Measurements from ENCODE around the gene NT5DC2. TPM values are rescaled to one million over a fixed set of nuclear protein-coding genes. Genes with fewer than 3 reads are reported as not detected.

Gene NT5DC2
- total and polyA plus RNA-seq, 2 donors = 11.2 to 18.1 TPM

DNA sequence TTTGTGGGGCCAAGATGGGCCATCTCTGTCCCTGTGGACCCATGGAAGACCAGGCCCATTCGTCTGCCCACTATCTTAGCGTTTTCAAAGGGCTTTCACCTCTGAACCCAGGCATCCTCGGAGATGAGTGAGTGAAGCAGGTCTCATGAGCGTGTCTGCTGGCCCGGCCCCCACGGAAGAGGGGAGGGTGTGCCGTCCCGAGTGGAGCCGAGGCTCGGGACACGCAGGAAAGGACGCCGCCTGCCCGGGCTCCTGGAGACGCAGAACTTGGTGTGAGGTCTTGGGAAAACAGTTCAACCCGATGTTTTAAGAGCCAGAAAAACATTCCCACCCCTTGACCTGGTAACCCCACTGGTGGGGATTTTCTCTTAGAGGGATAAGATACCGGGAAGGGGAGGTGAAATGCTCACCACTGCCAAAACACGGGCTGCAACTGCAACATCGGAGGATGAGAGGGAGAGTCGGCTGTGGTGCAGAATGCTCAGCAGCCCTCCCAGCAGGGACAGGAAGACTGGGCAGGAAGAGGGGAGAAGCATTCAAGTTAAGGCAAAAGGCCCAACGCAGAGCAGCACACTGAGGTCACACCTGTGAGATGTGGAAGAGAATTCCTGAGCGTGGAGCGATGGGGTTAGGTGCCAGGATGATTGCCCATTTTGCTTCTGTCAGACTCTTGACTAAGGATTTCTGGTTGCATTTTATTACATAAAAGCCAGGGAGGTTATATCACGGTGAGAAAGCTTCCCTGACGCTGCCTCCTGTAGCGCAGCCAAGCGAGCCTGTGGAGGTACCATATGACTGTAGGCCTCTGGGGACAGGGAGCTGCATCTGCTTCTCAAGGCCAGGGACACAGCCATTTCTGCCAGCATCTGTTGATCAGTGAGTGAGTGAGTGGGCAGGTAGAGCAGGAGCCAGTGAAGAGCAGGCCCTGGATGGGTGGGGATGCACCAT is 52.6 kb downstream of the NT5DC2 start:
- no peak overlapping the region for H3K27ac ChIP-seq (ENCODE audit: low read depth in 1 of 2, low read length in 1 of 2)
- peaks cover 88 to 90% of the 10 kb centered on the region in 2 donors for H3K36me3 ChIP-seq (ENCODE audit: control insufficient read depth in 2 of 2, insufficient read depth in 2 of 2, low read length in 1 of 2)
- peaks cover 0 to 3% of the 10 kb centered on the region in 2 donors for H3K4me1 ChIP-seq (ENCODE audit: control insufficient read depth in 2 of 2, insufficient read depth in 2 of 2, low read length in 2 of 2)
- no peaks in the 10 kb centered on the region for H3K9me3 ChIP-seq (ENCODE audit: control insufficient read depth in 2 of 2, insufficient read depth in 1 of 2, low read length in 1 of 2)
- H3K27me3 ChIP-seq (ENCODE audit: control insufficient read depth in 2 of 2, insufficient read depth in 1 of 2, low read length in 1 of 2) = no peaks in the 10 kb centered on the region
- WGBS = 97% methylated on average over 27 of the region's 27 CpGs
- DNase-seq (ENCODE audit: low read depth in 6 of 9, low spot score in 9 of 9) = no peak
- H3K4me3 ChIP-seq (ENCODE audit: low read length in 2 of 2) = no peak overlapping the region

DNA sequence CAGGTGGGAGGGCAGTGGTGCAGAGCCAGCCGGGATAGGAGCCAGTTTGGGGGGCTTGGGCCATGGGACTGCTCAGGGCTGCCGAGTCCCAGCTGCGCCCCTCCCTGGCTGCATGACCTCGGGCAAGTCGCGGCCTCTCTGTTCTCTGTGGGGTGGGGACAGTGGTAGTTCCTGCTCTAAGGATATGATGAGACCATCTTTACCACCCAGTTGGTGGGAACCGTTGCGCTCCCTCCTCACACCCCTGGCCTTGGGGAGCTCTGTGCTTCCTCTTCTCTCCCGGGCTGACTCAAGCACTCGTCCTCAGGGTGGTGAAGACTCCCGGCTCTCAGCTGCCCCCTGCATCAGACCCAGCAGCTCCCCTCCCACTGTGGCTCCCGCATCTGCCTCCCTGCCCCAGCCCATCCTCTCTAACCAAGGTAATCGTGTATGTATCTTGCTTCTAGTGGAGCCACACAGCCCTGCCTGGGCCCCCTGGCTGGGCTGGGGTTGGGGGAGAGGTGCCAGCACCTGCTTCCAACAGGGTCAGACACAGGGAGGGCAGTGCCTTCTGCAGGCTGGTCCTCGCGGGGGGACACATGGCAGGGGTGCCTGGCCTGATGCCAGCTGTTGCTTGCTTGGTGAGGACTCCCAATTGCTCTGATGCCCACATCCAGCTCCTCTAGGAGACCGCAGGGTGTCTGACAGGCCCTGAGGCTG is 53.6 kb downstream of the NT5DC2 start:
- peaks cover 0 to 3% of the 10 kb centered on the region in 2 donors for H3K4me1 ChIP-seq (ENCODE audit: control insufficient read depth in 2 of 2, insufficient read depth in 2 of 2, low read length in 2 of 2)
- H3K9me3 ChIP-seq (ENCODE audit: control insufficient read depth in 2 of 2, insufficient read depth in 1 of 2, low read length in 1 of 2) = no peaks in the 10 kb centered on the region
- 97% methylated on average over 16 of the region's 16 CpGs for WGBS
- no peak overlapping the region for H3K27ac ChIP-seq (ENCODE audit: low read depth in 1 of 2, low read length in 1 of 2)
- no peaks in the 10 kb centered on the region for H3K27me3 ChIP-seq (ENCODE audit: control insufficient read depth in 2 of 2, insufficient read depth in 1 of 2, low read length in 1 of 2)
- DNase-seq (ENCODE audit: low read depth in 6 of 9, low spot score in 9 of 9) = no peak
- no peak overlapping the region for H3K4me3 ChIP-seq (ENCODE audit: low read length in 2 of 2)
- H3K36me3 ChIP-seq (ENCODE audit: control insufficient read depth in 2 of 2, insufficient read depth in 2 of 2, low read length in 1 of 2) = peaks cover 89 to 90% of the 10 kb centered on the region in 2 donors

DNA sequence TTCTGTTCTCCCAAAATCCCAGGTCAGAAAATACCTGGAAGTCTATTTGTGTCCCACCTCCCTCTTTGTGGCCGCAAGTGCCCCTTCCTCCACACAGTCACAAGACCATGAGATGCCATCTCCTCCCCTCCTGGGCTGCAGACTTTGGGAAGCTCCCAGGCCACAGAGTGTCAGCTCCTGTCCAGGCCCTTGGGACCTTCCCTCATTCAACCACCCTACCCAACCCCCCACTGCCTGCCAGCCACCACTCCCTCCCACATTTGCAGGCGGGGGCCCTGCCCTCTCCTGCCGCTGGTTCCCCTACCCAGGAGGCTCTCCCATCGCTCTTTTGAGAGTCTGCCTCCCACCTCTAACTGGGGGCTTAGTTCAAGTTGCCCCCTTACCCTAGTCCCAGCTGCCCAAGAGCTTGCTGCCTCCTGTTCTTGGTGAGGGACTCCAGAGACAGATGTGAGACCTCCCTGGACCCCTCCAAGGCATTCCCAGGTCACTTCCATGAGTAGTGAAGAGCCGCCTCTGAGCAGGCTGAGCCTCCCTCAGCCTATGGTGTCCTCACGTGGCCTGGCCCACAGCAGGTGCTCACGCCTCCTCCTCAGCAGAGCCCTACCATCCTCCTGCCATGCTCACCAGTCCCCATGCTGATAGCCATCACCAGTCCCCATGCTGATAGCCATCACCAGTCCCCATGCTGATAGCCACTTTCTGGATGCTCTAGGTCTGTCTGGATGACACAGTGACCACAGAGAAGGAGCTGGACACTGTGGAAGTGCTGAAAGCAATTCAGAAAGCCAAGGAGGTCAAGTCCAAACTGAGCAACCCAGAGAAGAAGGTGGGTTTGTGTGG is 54.4 kb downstream of the NT5DC2 start:
- Histone ChIP-seq H3K4me1 (ENCODE audit: control insufficient read depth in 2 of 2, insufficient read depth in 2 of 2, low read length in 2 of 2) (peaks cover 0 to 3% of the 10 kb centered on the region in 2 donors), H3K27ac (ENCODE audit: low read depth in 1 of 2, low read length in 1 of 2) (no peak overlapping the region), H3K36me3 (ENCODE audit: control insufficient read depth in 2 of 2, insufficient read depth in 2 of 2, low read length in 1 of 2) (peaks cover 87 to 91% of the 10 kb centered on the region in 2 donors), H3K9me3 (ENCODE audit: control insufficient read depth in 2 of 2, insufficient read depth in 1 of 2, low read length in 1 of 2) (no peaks in the 10 kb centered on the region), H3K27me3 (ENCODE audit: control insufficient read depth in 2 of 2, insufficient read depth in 1 of 2, low read length in 1 of 2) (no peaks in the 10 kb centered on the region), H3K4me3 (ENCODE audit: low read length in 2 of 2) (no peak overlapping the region)
- over 99% methylated on average over 7 of the region's 7 CpGs for WGBS
- no peak for DNase-seq (ENCODE audit: low read depth in 6 of 9, low spot score in 9 of 9)

GRCh38 chr3:52477796-52478095 is 55.9 kb downstream of the NT5DC2 start:
- peaks cover 95% of the 10 kb centered on the region in 2 donors for H3K36me3 ChIP-seq (ENCODE audit: control insufficient read depth in 2 of 2, insufficient read depth in 2 of 2, low read length in 1 of 2)
- no peak for DNase-seq (ENCODE audit: low read depth in 6 of 9, low spot score in 9 of 9)
- H3K27me3 ChIP-seq (ENCODE audit: control insufficient read depth in 2 of 2, insufficient read depth in 1 of 2, low read length in 1 of 2) = no peaks in the 10 kb centered on the region
- no peaks in the 10 kb centered on the region for H3K9me3 ChIP-seq (ENCODE audit: control insufficient read depth in 2 of 2, insufficient read depth in 1 of 2, low read length in 1 of 2)
- peaks cover 0 to 4% of the 10 kb centered on the region in 2 donors for H3K4me1 ChIP-seq (ENCODE audit: control insufficient read depth in 2 of 2, insufficient read depth in 2 of 2, low read length in 2 of 2)
- no peak overlapping the region for H3K27ac ChIP-seq (ENCODE audit: low read depth in 1 of 2, low read length in 1 of 2)
- 98% methylated on average over 6 of the region's 6 CpGs for WGBS
- H3K4me3 ChIP-seq (ENCODE audit: low read length in 2 of 2) = no peak overlapping the region

- peaks cover 95% of the 10 kb centered on the region in 2 donors for H3K36me3 ChIP-seq (ENCODE audit: control insufficient read depth in 2 of 2, insufficient read depth in 2 of 2, low read length in 1 of 2)
- H3K9me3 ChIP-seq (ENCODE audit: control insufficient read depth in 2 of 2, insufficient read depth in 1 of 2, low read length in 1 of 2) = no peaks in the 10 kb centered on the region
- DNase-seq (ENCODE audit: low read depth in 6 of 9, low spot score in 9 of 9) = no peak
- H3K27ac ChIP-seq (ENCODE audit: low read depth in 1 of 2, low read length in 1 of 2) = no peak overlapping the region
- WGBS = 99% methylated on average over 16 of the region's 16 CpGs
- no peaks in the 10 kb centered on the region for H3K27me3 ChIP-seq (ENCODE audit: control insufficient read depth in 2 of 2, insufficient read depth in 1 of 2, low read length in 1 of 2)
- peaks cover 0 to 4% of the 10 kb centered on the region in 2 donors for H3K4me1 ChIP-seq (ENCODE audit: control insufficient read depth in 2 of 2, insufficient read depth in 2 of 2, low read length in 2 of 2)
- no peak overlapping the region for H3K4me3 ChIP-seq (ENCODE audit: low read length in 2 of 2)
Measured at GRCh38 chr3:52477076-52477795, 56.4 kb downstream of the NT5DC2 start.

Other genes starting within 250 kb of the NT5DC2 start
- gene GLYCTK, start 246.0 kb downstream of the NT5DC2 start, total RNA-seq = 7.6 TPM
- gene GLYCTK, start 246.0 kb downstream of the NT5DC2 start, polyA plus RNA-seq = 18.9 TPM
- gene DNAH1, start 217.5 kb downstream of the NT5DC2 start, total RNA-seq = 3.3 TPM
- gene DNAH1, start 217.5 kb downstream of the NT5DC2 start, polyA plus RNA-seq = 9.0 TPM
- gene BAP1, start 123.8 kb downstream of the NT5DC2 start, total RNA-seq = 48.2 TPM
- gene BAP1, start 123.8 kb downstream of the NT5DC2 start, polyA plus RNA-seq = 86.0 TPM
- gene PHF7, start 123.2 kb downstream of the NT5DC2 start, total RNA-seq = 10.6 TPM
- gene PHF7, start 123.2 kb downstream of the NT5DC2 start, polyA plus RNA-seq = 9.1 TPM
- 0.80 TPM for gene SEMA3G, start 88.8 kb downstream of the NT5DC2 start, total RNA-seq
- 6.4 TPM for gene SEMA3G, start 88.8 kb downstream of the NT5DC2 start, polyA plus RNA-seq
- 5.5 TPM for gene TNNC1, start 79.8 kb downstream of the NT5DC2 start, total RNA-seq
- 10.2 TPM for gene TNNC1, start 79.8 kb downstream of the NT5DC2 start, polyA plus RNA-seq
- gene NISCH, start 78.3 kb downstream of the NT5DC2 start, total RNA-seq = 27.6 TPM
- gene NISCH, start 78.3 kb downstream of the NT5DC2 start, polyA plus RNA-seq = 62.3 TPM
- gene STAB1, start 38.5 kb downstream of the NT5DC2 start, total RNA-seq = 19.5 TPM
- 315 TPM for gene STAB1, start 38.5 kb downstream of the NT5DC2 start, polyA plus RNA-seq
- gene UQCC5, start 2.7 kb upstream of the NT5DC2 start, total RNA-seq = 15.5 TPM
- gene UQCC5, start 2.7 kb upstream of the NT5DC2 start, polyA plus RNA-seq = 30.3 TPM
- 48.1 TPM for gene PBRM1, start 152.1 kb upstream of the NT5DC2 start, total RNA-seq
- 15.7 TPM for gene PBRM1, start 152.1 kb upstream of the NT5DC2 start, polyA plus RNA-seq
- gene GNL3, start 152.2 kb upstream of the NT5DC2 start, total RNA-seq = 84.2 TPM
- 67.4 TPM for gene GNL3, start 152.2 kb upstream of the NT5DC2 start, polyA plus RNA-seq
- gene GLT8D1, start 171.9 kb upstream of the NT5DC2 start, total RNA-seq = 46.0 TPM
- 47.5 TPM for gene GLT8D1, start 171.9 kb upstream of the NT5DC2 start, polyA plus RNA-seq
- gene SPCS1, start 172.2 kb upstream of the NT5DC2 start, total RNA-seq = 71.0 TPM
- gene SPCS1, start 172.2 kb upstream of the NT5DC2 start, polyA plus RNA-seq = 167 TPM
- 18.7 TPM for gene NEK4, start 237.1 kb upstream of the NT5DC2 start, total RNA-seq
- 9.5 TPM for gene NEK4, start 237.1 kb upstream of the NT5DC2 start, polyA plus RNA-seq
- gene ITIH1, start 243.7 kb upstream of the NT5DC2 start, total RNA-seq = 0.52 TPM
- 3.4 TPM for gene ITIH1, start 243.7 kb upstream of the NT5DC2 start, polyA plus RNA-seq

All from thymus (tissue), 11 donors.